ENCODE measurements around the gene PIM2.

Gene PIM2

GRCh38 chrX:48918643-48919340 lies at the start of gene PIM2:
TSS of gene PIM2 (minus strand) at chrX:48919024. CDS start at chrX:48918834, 190 bp downstream.
- peak; percentile 88 to 91 for DNase-seq

- DNase-seq, result no peak
Observed at GRCh38 chrX:48968377-48968776, 49.6 kb upstream of the PIM2 start.

- no peak for DNase-seq
Observed at GRCh38 chrX:48966796-48967579, 48.2 kb upstream of the PIM2 start.

- no peak for DNase-seq
Observed at GRCh38 chrX:48965959-48966358, 47.1 kb upstream of the PIM2 start.

GRCh38 chrX:48961585-48962091 lies 42.8 kb upstream of the PIM2 start:
- DNase-seq, result no peak

- no peak for DNase-seq
Observed at GRCh38 chrX:48960291-48960690, 41.5 kb upstream of the PIM2 start.

GRCh38 chrX:48958635-48959094 lies 39.8 kb upstream of the PIM2 start:
- DNase-seq, result peak in 1 of 2 experiments; percentile 21

- DNase-seq, result peak; percentile 87 to 91
Observed at GRCh38 chrX:48957827-48958634, 39.2 kb upstream of the PIM2 start.

GRCh38 chrX:48957477-48957826 lies 38.6 kb upstream of the PIM2 start, which contains the start of gene OTUD5:
TSS of gene OTUD5 (minus strand) at chrX:48957607. CDS start at chrX:48957570, 37 bp downstream.
- peak; percentile 62 to 73 for DNase-seq

GRCh38 chrX:48956728-48957414 lies 38.0 kb upstream of the PIM2 start:
- peak; percentile 48 to 63 for DNase-seq

- no peak for DNase-seq
Observed at GRCh38 chrX:48948589-48948988, 29.8 kb upstream of the PIM2 start.

GRCh38 chrX:48945517-48946348 lies 26.9 kb upstream of the PIM2 start:
- peak in 1 of 2 experiments; percentile 53 for DNase-seq

GRCh38 chrX:48942895-48943294 lies 24.1 kb upstream of the PIM2 start:
- peak in 1 of 2 experiments; percentile 23 for DNase-seq

- no peak for DNase-seq
Observed at GRCh38 chrX:48940404-48940955, 21.7 kb upstream of the PIM2 start.

GRCh38 chrX:48939524-48940228 lies 20.9 kb upstream of the PIM2 start:
- no peak for DNase-seq

GRCh38 chrX:48938721-48939425 lies 20.0 kb upstream of the PIM2 start:
- peak; percentile 77 to 81 for DNase-seq

GRCh38 chrX:48937054-48937907 lies 18.5 kb upstream of the PIM2 start:
- DNase-seq, result peak; percentile 88 to 91

- no peak for DNase-seq
Observed at GRCh38 chrX:48936429-48937053, 17.7 kb upstream of the PIM2 start.

All from activated CD4-positive, alpha-beta T cell treated with anti-CD3 and anti-CD28 coated beads, Interleukin-2, amount 50 U/mL, for 48 hours (primary cell).